NCI-H146 treated with DMSO at 0.1 percent for 48 hours (cell line): ENCODE measurements around the gene CNPY2.

Experiments used
- DNase-seq: peaks from one replicate; lab custom pipeline; 2025; ENCODE audit not compliant: unreplicated experiment; lab: John Stamatoyannopoulos, UW

CNPY2 gene

GRCh38 chr12:56260380-56260779, 55.4 kb downstream of the CNPY2 start:
- no peak for DNase-seq
